Measurements from ENCODE around the gene SLC24A3.

SLC24A3 gene

GRCh38 chr20:19723051-19723450, 510.6 kb downstream of the SLC24A3 start:
- H3K36me3 ChIP-seq (ENCODE audit: control insufficient read depth, low read length): no peaks in the 10 kb centered on the region
- no peak overlapping the region for H3K4me2 ChIP-seq (ENCODE audit: low read length)
- H4K20me1 ChIP-seq (ENCODE audit: control insufficient read depth, insufficient read depth, low read depth, low read length): no peaks in the 10 kb centered on the region
- H3K9me2 ChIP-seq (replicated peaks; ENCODE audit: control insufficient read depth, low read length): no peaks in the 10 kb centered on the region
- H3K79me2 ChIP-seq (ENCODE audit: control insufficient read depth, low read length): no peaks in the 10 kb centered on the region
- no peaks in the 10 kb centered on the region for H3K27me3 ChIP-seq (ENCODE audit: control insufficient read depth, low read length)
- no peak overlapping the region for H3K4me3 ChIP-seq (ENCODE audit: low read length)
- no peak for TF ChIP-seq EZH2phosphoT487 (IDR thresholded peaks at IDR 0.05; ENCODE audit: borderline replicate concordance, low read length)
- TF ChIP-seq, protein P1, sequence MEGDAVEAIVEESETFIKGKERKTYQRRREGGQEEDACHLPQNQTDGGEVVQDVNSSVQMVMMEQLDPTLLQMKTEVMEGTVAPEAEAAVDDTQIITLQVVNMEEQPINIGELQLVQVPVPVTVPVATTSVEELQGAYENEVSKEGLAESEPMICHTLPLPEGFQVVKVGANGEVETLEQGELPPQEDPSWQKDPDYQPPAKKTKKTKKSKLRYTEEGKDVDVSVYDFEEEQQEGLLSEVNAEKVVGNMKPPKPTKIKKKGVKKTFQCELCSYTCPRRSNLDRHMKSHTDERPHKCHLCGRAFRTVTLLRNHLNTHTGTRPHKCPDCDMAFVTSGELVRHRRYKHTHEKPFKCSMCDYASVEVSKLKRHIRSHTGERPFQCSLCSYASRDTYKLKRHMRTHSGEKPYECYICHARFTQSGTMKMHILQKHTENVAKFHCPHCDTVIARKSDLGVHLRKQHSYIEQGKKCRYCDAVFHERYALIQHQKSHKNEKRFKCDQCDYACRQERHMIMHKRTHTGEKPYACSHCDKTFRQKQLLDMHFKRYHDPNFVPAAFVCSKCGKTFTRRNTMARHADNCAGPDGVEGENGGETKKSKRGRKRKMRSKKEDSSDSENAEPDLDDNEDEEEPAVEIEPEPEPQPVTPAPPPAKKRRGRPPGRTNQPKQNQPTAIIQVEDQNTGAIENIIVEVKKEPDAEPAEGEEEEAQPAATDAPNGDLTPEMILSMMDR (IDR thresholded peaks at IDR 0.05; ENCODE audit: low read depth, low read length, poor library complexity, severe bottlenecking): no peak
- H3F3A ChIP-seq (ENCODE audit: control insufficient read depth, insufficient read depth): no peaks in the 10 kb centered on the region
- H3K9me3 ChIP-seq (ENCODE audit: control insufficient read depth, insufficient read depth, low read length): no peaks in the 10 kb centered on the region
- H3K4me1 ChIP-seq (ENCODE audit: control insufficient read depth, low read length): peaks cover 4% of the 10 kb centered on the region; the same call in 1 of the 2 replicates
- no peak overlapping the region for H3K27ac ChIP-seq (ENCODE audit: low read depth, low read length)

GRCh38 chr20:19723813-19724430, 511.5 kb downstream of the SLC24A3 start:
- Histone ChIP-seq H4K20me1 (ENCODE audit: control insufficient read depth, insufficient read depth, low read depth, low read length) (no peaks in the 10 kb centered on the region), H3K36me3 (ENCODE audit: control insufficient read depth, low read length) (no peaks in the 10 kb centered on the region), H3K4me1 (ENCODE audit: control insufficient read depth, low read length) (peaks cover 4% of the 10 kb centered on the region; the same call in 1 of the 2 replicates), H3K9me2 (replicated peaks; ENCODE audit: control insufficient read depth, low read length) (no peaks in the 10 kb centered on the region), H3K27ac (ENCODE audit: low read depth, low read length) (no peak overlapping the region), H3K4me2 (ENCODE audit: low read length) (no peak overlapping the region), H3K9me3 (ENCODE audit: control insufficient read depth, insufficient read depth, low read length) (no peaks in the 10 kb centered on the region), H3K27me3 (ENCODE audit: control insufficient read depth, low read length) (no peaks in the 10 kb centered on the region), H3F3A (ENCODE audit: control insufficient read depth, insufficient read depth) (no peaks in the 10 kb centered on the region), H3K4me3 (ENCODE audit: low read length) (no peak overlapping the region), H3K79me2 (ENCODE audit: control insufficient read depth, low read length) (no peaks in the 10 kb centered on the region)
- no peak for TF ChIP-seq EZH2phosphoT487 (IDR thresholded peaks at IDR 0.05; ENCODE audit: borderline replicate concordance, low read length)
- TF ChIP-seq, protein P1 (IDR thresholded peaks at IDR 0.05; ENCODE audit: low read depth, low read length, poor library complexity, severe bottlenecking): no peak

- Histone ChIP-seq H3F3A (ENCODE audit: control insufficient read depth, insufficient read depth) (no peaks in the 10 kb centered on the region), H3K36me3 (ENCODE audit: control insufficient read depth, low read length) (no peaks in the 10 kb centered on the region), H4K20me1 (ENCODE audit: control insufficient read depth, insufficient read depth, low read depth, low read length) (no peaks in the 10 kb centered on the region), H3K4me1 (ENCODE audit: control insufficient read depth, low read length) (peaks cover 4% of the 10 kb centered on the region; the same call in 1 of the 2 replicates), H3K9me3 (ENCODE audit: control insufficient read depth, insufficient read depth, low read length) (no peaks in the 10 kb centered on the region), H3K4me2 (ENCODE audit: low read length) (no peak overlapping the region), H3K79me2 (ENCODE audit: control insufficient read depth, low read length) (no peaks in the 10 kb centered on the region), H3K27ac (ENCODE audit: low read depth, low read length) (no peak overlapping the region), H3K27me3 (ENCODE audit: control insufficient read depth, low read length) (no peaks in the 10 kb centered on the region), H3K9me2 (replicated peaks; ENCODE audit: control insufficient read depth, low read length) (no peaks in the 10 kb centered on the region), H3K4me3 (ENCODE audit: low read length) (no peak overlapping the region)
- TF ChIP-seq, protein P1 (IDR thresholded peaks at IDR 0.05; ENCODE audit: low read depth, low read length, poor library complexity, severe bottlenecking): no peak
- no peak for TF ChIP-seq EZH2phosphoT487 (IDR thresholded peaks at IDR 0.05; ENCODE audit: borderline replicate concordance, low read length)
Observed at GRCh38 chr20:19725373-19725772, 512.9 kb downstream of the SLC24A3 start.

Measured in DOHH2 (cell line).